GM18868 (cell line): ENCODE data around the gene PGP.
"Not testable (repeated sequence)": the region's sequence is repeated elsewhere in the genome, so short reads cannot be mapped to it uniquely, and the experiment has no call there.

Source experiments
- ATAC-seq: cut with Tn5 transposase; IDR thresholded peaks from one replicate; pipeline ENCODE4 v1.9.1; 2021; ENCODE audit warnings: mild to moderate bottlenecking, moderate library complexity; ENCODE audit not compliant: unreplicated experiment

Gene PGP

DNA sequence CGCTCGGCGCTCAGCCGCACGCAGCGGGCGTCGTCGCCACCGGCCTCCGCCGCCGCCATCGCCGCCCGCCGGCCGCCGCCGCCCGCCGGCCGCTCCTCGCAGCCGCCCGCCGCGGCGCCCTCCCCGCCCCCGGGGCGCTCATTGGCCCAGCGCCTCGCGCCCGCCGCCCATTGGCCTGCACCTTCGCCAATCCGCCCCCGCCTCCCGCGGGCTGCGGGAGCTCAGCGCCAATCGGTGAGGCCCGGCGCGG lies at the start of gene PGP:
TSS of gene PGP (minus strand) at position 122 of the 250 bp plus-strand sequence. CDS start at position 59, 63 bp downstream.
- ATAC-seq, result peak; percentile 81

DNA sequence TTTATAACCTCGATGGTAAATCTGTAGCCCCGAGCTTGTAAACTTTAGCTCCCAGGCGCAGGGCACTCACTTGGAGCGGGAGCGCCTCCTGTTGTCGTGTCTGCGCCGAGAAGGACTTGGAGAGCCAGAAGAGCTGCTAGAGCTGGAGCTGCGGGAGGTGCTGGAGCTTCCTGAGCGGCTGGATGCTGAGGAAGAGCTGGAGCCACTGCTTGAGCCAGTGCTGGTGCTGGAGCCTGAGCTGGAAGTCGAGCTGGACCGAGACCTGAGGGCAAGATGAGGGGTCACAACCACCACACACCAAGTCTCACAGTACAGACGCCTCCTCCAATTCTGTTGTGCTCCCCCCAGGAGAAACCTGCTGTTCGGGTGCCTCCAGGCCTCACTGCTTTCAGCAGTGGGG lies 48.4 kb upstream of the PGP start:
- not testable (repeated sequence) for ATAC-seq

DNA sequence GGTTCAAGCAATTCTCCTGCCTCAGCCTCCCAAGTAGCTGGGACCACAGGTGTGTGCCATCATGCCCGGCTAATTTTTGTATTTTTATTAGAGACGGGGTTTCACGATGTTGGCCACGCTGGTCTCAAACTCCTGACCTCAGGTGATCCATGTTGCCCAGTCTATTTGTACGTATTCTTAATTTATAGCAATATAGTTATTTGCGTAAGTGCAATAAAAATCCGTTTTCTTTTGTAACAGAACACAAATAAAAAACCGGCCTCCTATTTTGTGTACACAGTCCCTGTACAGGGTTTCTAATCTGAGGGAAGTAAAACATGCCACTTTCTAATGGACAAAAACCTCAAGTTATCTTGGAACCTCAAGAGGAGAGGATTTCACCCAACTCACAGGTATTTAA lies 45.6 kb upstream of the PGP start:
- no peak for ATAC-seq

DNA sequence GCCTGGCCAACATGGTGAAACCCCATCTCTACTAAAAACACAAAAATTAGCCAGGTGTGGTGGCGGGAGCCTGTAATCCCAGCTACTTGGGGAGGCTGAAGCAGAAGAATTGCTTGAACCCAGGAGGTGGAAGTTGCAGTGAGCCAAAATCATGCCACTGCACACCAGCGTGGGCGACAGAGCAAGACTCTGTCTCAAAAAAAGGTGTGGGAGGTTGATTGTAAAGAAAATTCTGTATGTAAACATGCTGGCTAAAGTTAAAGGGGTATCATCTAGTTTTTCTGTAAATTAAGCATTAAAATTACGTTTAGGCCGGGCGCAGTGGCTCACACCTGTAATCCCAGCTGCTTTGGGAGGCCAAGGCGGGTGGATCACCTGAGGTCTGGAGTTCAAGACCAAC lies 43.9 kb upstream of the PGP start:
- not testable (repeated sequence) for ATAC-seq

DNA sequence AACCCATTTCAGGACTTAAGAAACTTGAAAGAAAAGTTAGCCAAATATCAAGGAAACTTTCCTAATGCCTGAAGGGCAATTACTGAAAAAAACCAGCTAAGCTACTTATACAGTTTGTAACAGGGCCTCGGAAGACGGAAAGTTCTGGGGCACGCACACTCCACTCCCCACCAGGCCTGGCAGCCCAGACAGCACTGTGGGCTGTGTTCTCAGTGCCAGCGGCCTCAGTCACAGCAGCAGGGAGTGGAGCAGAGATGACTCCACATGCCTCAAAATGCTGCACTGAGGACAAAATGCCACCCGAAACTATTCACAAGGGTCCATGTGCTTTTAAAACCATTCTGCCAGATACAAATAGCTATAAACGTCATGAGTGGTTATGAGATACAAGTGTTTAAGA lies 43.1 kb upstream of the PGP start:
- no peak for ATAC-seq

DNA sequence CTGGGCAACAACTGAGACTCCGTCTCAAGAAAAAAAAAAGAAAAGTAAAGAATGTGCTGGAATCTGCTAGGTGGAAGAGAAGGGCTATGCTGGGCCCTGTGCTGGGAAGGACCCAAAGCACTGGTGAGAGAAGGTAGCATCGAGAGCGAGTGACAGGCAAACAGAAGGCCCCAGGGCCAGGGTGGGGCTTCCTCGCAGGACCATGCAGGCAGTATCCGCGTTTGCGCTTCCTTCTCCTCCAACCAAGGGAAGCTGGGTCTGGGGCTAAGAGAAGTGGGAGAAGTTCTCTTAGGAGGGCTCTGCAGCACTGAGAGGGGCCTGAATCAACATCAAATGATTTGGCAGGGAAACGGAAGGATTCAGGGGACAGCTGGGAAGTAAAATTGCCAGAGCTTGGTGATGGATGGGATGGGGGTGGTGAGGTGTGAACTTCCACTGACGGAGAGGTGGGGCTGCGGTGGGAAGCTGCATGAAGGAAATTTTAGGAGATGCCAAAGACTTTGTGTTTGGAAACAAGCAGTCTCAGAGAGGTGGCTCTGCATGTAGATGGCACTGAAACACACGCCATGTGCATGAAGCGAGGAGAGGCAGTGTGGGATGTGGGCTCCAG lies 42.0 kb upstream of the PGP start:
- no peak for ATAC-seq

- ATAC-seq, result no peak
These were observed 38.7 kb upstream of the PGP start for GRCh38 chr16:2253293-2253692.

- no peak for ATAC-seq
These were observed 38.1 kb upstream of the PGP start for GRCh38 chr16:2252806-2253148.

DNA sequence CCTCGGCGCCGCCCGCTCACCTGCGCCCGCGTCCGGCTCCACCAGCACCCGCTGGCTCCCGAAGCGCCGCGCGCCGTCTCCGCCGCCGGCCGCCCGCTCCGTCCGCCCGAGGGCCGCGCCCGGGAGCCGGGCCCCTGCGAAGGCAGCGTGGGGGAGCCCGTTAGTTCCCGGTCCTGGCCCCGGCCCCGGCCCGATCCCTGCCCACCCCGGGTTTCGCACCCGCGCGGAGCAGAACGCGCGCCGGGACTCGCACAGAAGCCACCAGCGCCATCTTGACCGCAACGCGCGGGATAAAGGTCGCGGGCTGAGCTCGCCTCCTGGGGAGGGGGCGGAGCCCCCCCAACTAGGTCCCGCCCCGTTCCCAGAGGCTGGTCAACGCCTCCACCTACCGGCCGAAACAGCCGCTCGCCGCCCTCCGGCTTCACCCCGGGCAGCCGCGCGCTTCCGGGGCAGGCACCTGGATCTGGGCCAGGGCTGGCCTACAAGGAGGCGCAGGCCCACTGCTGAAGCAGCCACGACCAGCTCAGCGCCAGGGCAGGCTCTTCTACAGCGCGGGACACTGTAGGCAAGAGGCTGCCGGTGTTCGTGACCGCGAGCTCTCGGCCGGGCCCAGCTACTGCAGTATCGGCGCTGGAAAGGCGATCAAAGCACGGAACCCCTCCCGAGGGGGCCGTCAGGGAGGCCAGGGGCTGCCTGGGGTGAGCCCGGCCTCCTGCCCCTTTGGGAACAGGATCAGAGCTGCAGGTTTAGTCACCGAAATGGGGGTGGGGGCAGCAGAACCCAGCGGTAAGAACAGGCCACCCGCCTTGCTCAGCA lies 36.9 kb upstream of the PGP start, which contains the start of gene ECI1:
TSS of gene ECI1 (minus strand) at position 292 of the 816 bp plus-strand sequence. CDS start at position 271, 21 bp downstream.
- ATAC-seq, result peak; percentile 89

GRCh38 chr16:2250652-2251295 lies 36.1 kb upstream of the PGP start:
- ATAC-seq, result no peak

GRCh38 chr16:2246301-2246885 lies 31.8 kb upstream of the PGP start:
- ATAC-seq, result no peak

DNA sequence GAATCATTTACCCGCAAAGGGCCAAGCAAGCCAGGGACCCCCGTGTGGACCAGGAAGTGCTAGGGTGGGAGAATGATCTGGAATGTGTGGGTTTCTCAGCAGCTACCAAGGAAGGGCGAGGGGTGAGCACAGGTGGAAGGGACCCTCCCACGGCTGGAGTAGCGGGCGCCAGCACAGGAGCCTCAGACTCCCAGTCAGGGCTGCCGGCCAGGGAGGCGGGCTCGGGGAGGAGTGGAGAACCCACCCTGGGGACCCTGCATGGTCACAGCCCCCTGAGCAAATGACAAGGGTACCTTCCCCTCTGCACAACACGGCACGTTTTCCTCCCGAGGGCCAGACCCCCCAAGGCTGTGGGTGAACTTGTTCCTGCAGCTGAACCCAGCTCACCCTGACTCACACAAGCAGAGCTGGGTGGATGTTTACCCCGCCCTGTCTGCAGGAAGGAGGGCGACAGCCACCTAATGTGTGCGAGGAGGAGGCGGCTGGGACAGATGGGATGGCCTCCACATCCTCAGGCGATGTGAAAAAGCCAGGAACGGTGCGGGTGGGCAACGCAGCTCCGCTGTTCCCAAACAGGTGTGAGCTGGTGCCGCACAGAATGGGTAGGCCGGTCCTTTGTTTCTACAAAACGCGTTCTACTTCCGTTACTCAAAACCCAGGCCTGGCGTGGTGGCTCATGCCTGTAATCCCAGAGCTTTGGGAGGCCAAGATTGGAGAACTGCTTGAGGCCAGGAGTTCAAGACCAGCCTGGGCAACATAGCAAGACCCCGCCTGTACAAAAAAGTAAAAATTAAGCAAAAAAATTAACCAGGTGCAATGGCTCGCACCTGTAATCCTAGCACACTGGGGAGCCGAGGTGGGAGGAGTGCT lies 30.5 kb upstream of the PGP start:
- ATAC-seq, result no peak

DNA sequence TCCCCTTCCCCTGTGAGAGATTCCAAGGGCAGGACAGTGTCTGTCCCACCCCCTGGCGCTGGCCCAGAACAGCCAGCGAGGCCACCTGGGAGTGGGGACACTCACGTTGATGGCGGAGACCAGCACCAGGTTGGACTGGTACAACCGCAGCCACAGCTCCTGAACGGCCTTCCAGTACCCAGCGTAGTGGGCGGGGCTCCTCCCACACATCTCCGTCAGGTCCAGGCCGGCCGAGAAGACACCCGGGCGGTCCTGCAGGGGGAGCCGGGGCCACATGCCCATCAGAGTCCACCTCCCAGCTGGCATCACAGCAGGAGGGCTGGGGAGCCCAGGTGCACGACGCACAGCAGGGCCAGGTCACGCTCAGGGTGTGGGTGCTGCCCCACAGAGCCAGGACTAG lies 29.7 kb upstream of the PGP start:
- no peak for ATAC-seq

GRCh38 chr16:2243781-2244180 lies 29.1 kb upstream of the PGP start:
- ATAC-seq, result no peak

GRCh38 chr16:2243031-2243528 lies 28.4 kb upstream of the PGP start:
- ATAC-seq, result no peak

- ATAC-seq, result no peak
These were observed 28.0 kb upstream of the PGP start for GRCh38 chr16:2242598-2242997.

- not testable (repeated sequence) for ATAC-seq
These were observed 25.7 kb upstream of the PGP start for GRCh38 chr16:2240331-2240730.

DNA sequence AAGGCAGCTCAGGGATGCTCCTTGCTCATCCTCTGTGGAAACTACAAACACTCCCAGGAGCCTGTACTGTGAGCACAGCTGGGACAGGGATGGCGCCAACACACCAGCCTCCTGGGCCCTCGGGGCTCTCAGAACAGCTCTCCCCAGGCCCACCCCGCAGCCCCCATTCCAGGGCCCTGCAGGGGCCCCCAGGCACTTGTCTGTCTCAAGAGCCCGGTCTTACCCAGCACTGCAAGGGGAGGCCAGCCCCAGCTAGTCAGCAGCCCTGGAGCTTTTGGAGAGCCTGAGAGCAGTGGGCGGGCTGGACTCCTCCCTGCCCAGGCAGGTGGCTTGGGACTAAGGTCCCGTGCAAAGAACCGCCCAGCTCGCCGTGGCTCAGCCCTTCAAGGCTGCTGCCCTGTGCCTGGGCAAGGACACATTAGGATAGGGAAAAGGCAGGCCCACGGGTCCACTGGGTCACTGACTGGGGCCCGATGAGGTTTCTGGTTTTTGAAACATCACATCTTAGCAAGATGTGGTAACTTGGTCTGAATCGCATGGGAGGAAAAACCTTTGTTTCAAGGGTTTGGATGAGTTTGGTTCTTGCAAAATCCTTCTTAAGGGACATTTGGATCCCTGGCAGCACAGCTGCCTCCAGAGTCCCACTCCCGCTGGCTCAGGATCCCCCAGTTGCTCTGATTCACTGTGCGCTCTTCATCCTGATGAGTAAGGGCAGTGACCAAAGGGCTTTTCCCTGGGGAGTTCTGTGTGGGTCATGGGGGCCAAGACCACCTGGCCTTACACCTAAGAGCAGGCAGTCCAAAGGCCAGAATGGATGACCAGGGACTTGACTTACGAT lies 24.4 kb upstream of the PGP start:
- no peak for ATAC-seq

GRCh38 chr16:2238150-2238837 lies 23.7 kb upstream of the PGP start:
- ATAC-seq, result no peak
